ENCODE results near the gene DACH1.

- TF ChIP-seq POLR2A (IDR thresholded peaks at IDR 0.05; ENCODE audit: low read depth, low read length), result no peak
- TF ChIP-seq POLR2AphosphoS5 (IDR thresholded peaks at IDR 0.05; ENCODE audit: low read depth, low read length), result no peak
- TF ChIP-seq TAF1 (IDR thresholded peaks at IDR 0.05; ENCODE audit: borderline replicate concordance, low read depth, low read length), result no peak
Measured at GRCh38 chr13:71632206-71632605, 234.8 kb downstream of the DACH1 start.
